Peyer's patch (tissue), 4 donors: ENCODE results near the gene FKBP2.

Experiments
- CTCF ChIP-seq, 6 experiments: fragments of 450-650 bp in 4 of 6; fragments of 200-600 bp in 2 of 6; sonication (generic) in 1 of 6; IDR thresholded peaks; one replicate each; pipeline ENCODE4 v1.5.1; 2017 to 2019; ENCODE audit warnings: antibody characterized with exemption in 6 of 6, mild to moderate bottlenecking in 3 of 6, moderate library complexity in 1 of 6
- POLR2A ChIP-seq, 2 donors: fragments of 450-650 bp; IDR thresholded peaks; one replicate each; pipeline ENCODE4 v1.5.1; 2017; ENCODE audit warnings: antibody characterized with exemption in 2 of 2, mild to moderate bottlenecking in 2 of 2, moderate library complexity in 2 of 2

- TF ChIP-seq CTCF (IDR thresholded peaks at IDR 0.05) (no peak), POLR2A (IDR thresholded peaks at IDR 0.05) (no peak)
Observed at GRCh38 chr11:64268893-64269539, 28.1 kb downstream of the FKBP2 start.
